Thoracic aorta (tissue), 2 donors: ENCODE measurements around the gene KRTAP8-1. TPM values are rescaled to one million over a fixed set of nuclear protein-coding genes. Genes with fewer than 3 reads are reported as not detected.

ENCODE experiments used
- ATAC-seq: fragments of 150-250 bp; one replicate; pipeline ENCODE4 v1.8.0; 2017; ENCODE audit warnings: low read depth; ENCODE audit not compliant: insufficient number of reproducible peaks, low FRiP score
- DNase-seq: peaks from one replicate; pipeline ENCODE4 v3.0.0-alpha.2; 2020; ENCODE audit warnings: low spot score
- H3K27ac ChIP-seq, 2 donors: fragments of 200-600 bp; sonication (generic); 1 replicate in 1 of 2; 2 replicates in 1 of 2; pipeline ENCODE4 v1.5.1; 2016; ENCODE audit warnings: mild to moderate bottlenecking in 2 of 2, moderate library complexity in 2 of 2
- H3K27me3 ChIP-seq: fragments of 200-600 bp; sonication (generic); replicated peaks from 2 replicates; pipeline ENCODE4 v1.6.0; 2016; ENCODE audit warnings: mild to moderate bottlenecking; ENCODE audit not compliant: insufficient read depth
- H3K36me3 ChIP-seq: fragments of 200-600 bp; sonication (generic); one replicate; pipeline ENCODE4 v1.5.1; 2016
- H3K4me1 ChIP-seq, 2 donors: fragments of 200-600 bp; sonication (generic); 1 replicate in 1 of 2; 2 replicates in 1 of 2; pipeline versions ENCODE4 v1.5.1 to v1.6.0; 2016; ENCODE audit warnings: low read depth in 2 of 2, mild to moderate bottlenecking in 1 of 2; ENCODE audit not compliant: control insufficient read depth in 1 of 2
- H3K4me3 ChIP-seq: fragments of 200-600 bp; sonication (generic); 2 replicates; pipeline ENCODE4 v1.5.1; 2016; ENCODE audit warnings: mild to moderate bottlenecking
- H3K9me3 ChIP-seq: fragments of 200-600 bp; sonication (generic); 2 replicates; pipeline ENCODE4 v1.5.1; 2016
- total RNA-seq, 2 donors: library from RNA; depleted of rRNA; stranded (reverse); fragments of >200 nt; gene quantifications; one replicate each; pipeline versions ENCODE4 v1.1.0 to v1.2.3, GENCODE V29; 2016
- TF ChIP-seq, protein P1 (sequence below): fragments of 200-600 bp; sonication (generic); IDR thresholded peaks from one replicate; pipeline ENCODE4 v1.5.1; 2019; ENCODE audit warnings: antibody characterized with exemption

Gene KRTAP8-1, protein sequence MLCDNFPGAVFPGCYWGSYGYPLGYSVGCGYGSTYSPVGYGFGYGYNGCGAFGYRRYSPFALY
- total RNA-seq: not detected

DNA sequence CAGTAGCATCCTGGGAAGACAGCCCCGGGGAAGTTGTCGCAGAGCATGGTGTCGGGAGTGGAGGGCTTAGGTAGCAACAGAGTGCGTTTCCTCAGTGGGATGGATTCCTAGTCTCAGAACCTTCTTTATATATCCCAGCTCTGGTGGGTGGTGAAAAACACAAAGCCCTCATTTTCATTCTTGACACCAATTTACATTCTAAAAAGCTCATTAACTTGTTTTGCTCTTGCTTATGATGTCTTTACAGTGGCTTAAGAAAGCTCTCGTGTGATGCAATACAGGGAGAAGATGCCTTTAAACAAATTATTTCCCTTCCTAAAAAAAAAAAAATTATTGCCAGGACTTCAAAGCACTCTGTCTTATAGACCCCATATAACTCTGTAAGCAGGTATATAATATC, at the start of gene KRTAP8-1:
TSS of gene KRTAP8-1 (minus strand) at position 101 of the 400 bp plus-strand sequence. CDS start at position 47, 54 bp downstream.
- Histone ChIP-seq H3K27ac (no peak within 1 kb of the TSS), H3K9me3 (no peaks in the 10 kb centered on the region), H3K4me1 (no peaks in the 10 kb centered on the region), H3K27me3 (no peaks in the 10 kb centered on the region), H3K4me3 (no peak within 1 kb of the TSS), H3K36me3 (no peaks in the 10 kb centered on the region)
- TF ChIP-seq, protein P1, sequence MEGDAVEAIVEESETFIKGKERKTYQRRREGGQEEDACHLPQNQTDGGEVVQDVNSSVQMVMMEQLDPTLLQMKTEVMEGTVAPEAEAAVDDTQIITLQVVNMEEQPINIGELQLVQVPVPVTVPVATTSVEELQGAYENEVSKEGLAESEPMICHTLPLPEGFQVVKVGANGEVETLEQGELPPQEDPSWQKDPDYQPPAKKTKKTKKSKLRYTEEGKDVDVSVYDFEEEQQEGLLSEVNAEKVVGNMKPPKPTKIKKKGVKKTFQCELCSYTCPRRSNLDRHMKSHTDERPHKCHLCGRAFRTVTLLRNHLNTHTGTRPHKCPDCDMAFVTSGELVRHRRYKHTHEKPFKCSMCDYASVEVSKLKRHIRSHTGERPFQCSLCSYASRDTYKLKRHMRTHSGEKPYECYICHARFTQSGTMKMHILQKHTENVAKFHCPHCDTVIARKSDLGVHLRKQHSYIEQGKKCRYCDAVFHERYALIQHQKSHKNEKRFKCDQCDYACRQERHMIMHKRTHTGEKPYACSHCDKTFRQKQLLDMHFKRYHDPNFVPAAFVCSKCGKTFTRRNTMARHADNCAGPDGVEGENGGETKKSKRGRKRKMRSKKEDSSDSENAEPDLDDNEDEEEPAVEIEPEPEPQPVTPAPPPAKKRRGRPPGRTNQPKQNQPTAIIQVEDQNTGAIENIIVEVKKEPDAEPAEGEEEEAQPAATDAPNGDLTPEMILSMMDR: no peak
- ATAC-seq (no peak), DNase-seq (no peak)

DNA sequence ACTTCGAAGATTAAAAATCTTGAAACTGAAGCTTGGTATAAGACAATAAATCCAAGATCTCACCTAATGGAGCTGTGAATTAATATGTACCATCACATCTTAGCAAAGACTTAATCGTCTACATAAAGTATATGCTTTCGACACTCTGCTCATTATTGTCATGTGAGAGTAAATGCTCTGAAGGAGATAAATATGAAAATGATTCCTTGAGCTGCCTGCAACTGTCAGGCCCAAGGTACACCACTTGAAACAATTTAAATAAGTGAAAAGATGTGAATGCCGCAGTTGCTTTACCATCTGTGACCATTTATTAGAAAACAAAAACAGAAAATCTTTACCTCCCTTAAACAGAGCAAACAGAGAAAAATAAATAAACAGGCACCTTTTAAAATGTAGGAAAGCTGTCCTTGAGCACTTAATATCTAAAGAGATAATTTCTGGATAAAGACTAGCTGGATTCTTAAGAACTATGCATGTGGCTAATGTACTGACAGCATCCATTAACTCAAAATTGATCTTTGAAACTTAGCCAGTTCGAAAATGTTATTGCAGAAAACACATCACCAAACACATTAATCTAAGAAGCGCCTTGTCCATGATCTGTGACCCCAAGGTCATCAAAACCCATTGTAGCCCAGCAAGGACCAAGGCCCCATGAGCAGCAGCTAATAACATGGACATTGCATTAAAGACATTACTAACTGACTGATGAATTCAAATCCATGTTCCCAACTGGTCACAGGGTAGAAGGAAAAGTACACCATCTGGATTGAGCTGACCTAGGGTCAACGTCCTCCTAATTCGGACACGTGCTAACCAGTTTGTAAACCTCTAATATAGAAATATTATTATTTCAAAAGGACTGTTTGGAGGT, 34.8 kb upstream of the KRTAP8-1 start:
- Histone ChIP-seq H3K9me3 (no peaks in the 10 kb centered on the region), H3K27ac (no peak overlapping the region), H3K36me3 (no peaks in the 10 kb centered on the region), H3K27me3 (no peaks in the 10 kb centered on the region), H3K4me3 (no peak overlapping the region), H3K4me1 (no peaks in the 10 kb centered on the region)
- ATAC-seq (no peak), DNase-seq (no peak)
- TF ChIP-seq, protein P1: no peak

DNA sequence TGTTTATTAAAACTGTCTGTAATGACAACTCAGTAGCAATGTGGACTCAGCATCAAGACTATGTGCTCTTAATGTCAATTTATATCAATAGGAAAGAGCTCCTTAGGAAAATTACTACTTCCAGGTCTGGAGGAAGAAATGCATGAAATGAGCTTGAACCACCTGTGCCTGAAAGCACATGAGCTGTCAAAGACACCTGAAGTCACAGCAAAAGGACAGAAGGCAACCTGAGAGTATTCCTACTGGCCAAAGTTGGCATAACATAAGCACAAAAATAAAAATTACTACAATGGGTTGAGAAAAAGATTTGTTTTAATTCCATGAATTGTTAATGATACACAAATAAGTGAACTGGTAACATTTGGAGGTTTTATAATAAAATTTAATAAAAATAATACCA, 29.9 kb upstream of the KRTAP8-1 start:
- no peaks in the 10 kb centered on the region for H3K27me3 ChIP-seq
- H3K4me3 ChIP-seq: no peak overlapping the region
- H3K9me3 ChIP-seq: no peaks in the 10 kb centered on the region
- no peak overlapping the region for H3K27ac ChIP-seq
- no peak for ATAC-seq
- H3K36me3 ChIP-seq: no peaks in the 10 kb centered on the region
- DNase-seq: no peak
- H3K4me1 ChIP-seq: no peaks in the 10 kb centered on the region
- TF ChIP-seq, protein P1: no peak

DNA sequence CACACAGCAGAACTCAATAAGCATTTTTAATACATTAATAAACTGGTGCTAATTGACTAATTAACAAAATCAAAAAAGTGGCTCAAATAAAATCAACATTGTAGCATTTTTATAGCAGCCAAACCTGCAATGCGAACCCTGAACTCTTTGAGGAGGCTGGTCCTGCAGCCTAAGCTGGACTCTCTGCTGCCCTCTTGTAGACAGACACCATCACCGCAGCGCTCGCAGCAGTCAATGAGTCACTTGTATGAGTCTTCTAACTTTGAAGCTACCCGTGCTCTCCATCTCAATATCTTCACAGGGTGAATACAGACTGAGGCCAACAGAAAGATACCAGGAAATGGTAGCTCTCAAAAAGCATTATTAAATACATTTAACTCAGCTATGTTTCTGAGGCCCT, 26.2 kb upstream of the KRTAP8-1 start:
- TF ChIP-seq, protein P1: no peak
- Histone ChIP-seq H3K36me3 (no peaks in the 10 kb centered on the region), H3K4me3 (no peak overlapping the region), H3K27ac (no peak overlapping the region), H3K9me3 (no peaks in the 10 kb centered on the region), H3K4me1 (no peaks in the 10 kb centered on the region), H3K27me3 (no peaks in the 10 kb centered on the region)
- no peak for ATAC-seq
- no peak for DNase-seq

DNA sequence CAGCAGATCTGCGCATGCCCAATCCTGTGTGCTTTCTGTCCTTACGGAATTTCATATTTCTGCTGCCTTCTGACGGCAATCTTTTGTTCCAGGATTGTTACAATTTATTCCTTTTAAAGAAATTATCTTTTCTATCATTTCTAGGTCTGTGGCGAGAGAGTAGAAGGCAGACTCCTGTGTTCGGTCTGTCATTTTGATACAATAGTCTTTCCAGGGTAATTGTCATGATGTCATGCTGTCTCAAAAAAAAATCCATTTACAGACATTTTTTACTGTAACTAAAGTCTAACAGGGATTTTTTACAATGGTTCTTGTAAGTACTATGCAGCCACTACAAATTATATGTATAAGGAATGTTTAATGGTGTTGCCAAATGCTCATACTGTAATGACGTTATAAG, 25.5 kb upstream of the KRTAP8-1 start:
- no peak for ATAC-seq
- H3K4me1 ChIP-seq: no peaks in the 10 kb centered on the region
- no peak for DNase-seq
- H3K4me3 ChIP-seq: no peak overlapping the region
- TF ChIP-seq, protein P1: no peak
- no peaks in the 10 kb centered on the region for H3K36me3 ChIP-seq
- H3K27me3 ChIP-seq: no peaks in the 10 kb centered on the region
- no peak overlapping the region for H3K27ac ChIP-seq
- H3K9me3 ChIP-seq: no peaks in the 10 kb centered on the region
